CD1c-positive myeloid dendritic cell (primary cell): ENCODE data around the gene ATXN2.
A peak's percentile ranks its signal among the peaks of the same experiment; 100 is the strongest.

ENCODE experiments used
- DNase-seq: peaks from one replicate; pipeline ENCODE4 v3.0.0-alpha.2; 2016; ENCODE audit errors: extremely low spot score

The ATXN2 gene

GRCh38 chr12:111450676-111451075 is 148.4 kb downstream of the ATXN2 start:
- DNase-seq: no peak

GRCh38 chr12:111448846-111449790 is 150.0 kb downstream of the ATXN2 start:
- DNase-seq: no peak

- DNase-seq: no peak
Measured at GRCh38 chr12:111448266-111448830, 150.8 kb downstream of the ATXN2 start.

- no peak for DNase-seq
Measured at GRCh38 chr12:111447571-111448265, 151.4 kb downstream of the ATXN2 start.

- no peak for DNase-seq
Measured at GRCh38 chr12:111446631-111447570, 152.2 kb downstream of the ATXN2 start.

GRCh38 chr12:111445726-111446581 is 153.2 kb downstream of the ATXN2 start:
- DNase-seq: no peak

- peak; percentile 96 for DNase-seq
Measured at GRCh38 chr12:111444925-111445725, 154.0 kb downstream of the ATXN2 start.

- no peak for DNase-seq
Measured at GRCh38 chr12:111444314-111444924, 154.7 kb downstream of the ATXN2 start.

- peak; percentile 77 for DNase-seq
Measured at GRCh38 chr12:111443586-111443985, 155.5 kb downstream of the ATXN2 start.

GRCh38 chr12:111443086-111443485 is 156.0 kb downstream of the ATXN2 start:
- no peak for DNase-seq

GRCh38 chr12:111442301-111443045 is 156.6 kb downstream of the ATXN2 start:
- no peak for DNase-seq

- DNase-seq: no peak
Measured at GRCh38 chr12:111441107-111441928, 157.8 kb downstream of the ATXN2 start.

GRCh38 chr12:111440631-111441030 is 158.5 kb downstream of the ATXN2 start:
- no peak for DNase-seq

GRCh38 chr12:111440152-111440551 is 159.0 kb downstream of the ATXN2 start:
- DNase-seq: peak; percentile 43

GRCh38 chr12:111439657-111440151 is 159.4 kb downstream of the ATXN2 start:
- no peak for DNase-seq

- DNase-seq: peak; percentile 68
Measured at GRCh38 chr12:111438481-111438880, 160.6 kb downstream of the ATXN2 start.

GRCh38 chr12:111437816-111438454 is 161.2 kb downstream of the ATXN2 start:
- DNase-seq: peak; percentile 76
